GM19043 (cell line): ENCODE measurements around the gene SLC9A6.
"Not testable (repeated sequence)": the region's sequence is repeated elsewhere in the genome, so short reads cannot be mapped to it uniquely, and the experiment has no call there.

Experiments used
- ATAC-seq: cut with Tn5 transposase; IDR thresholded peaks from one replicate; pipeline ENCODE4 v1.9.1; 2021; ENCODE audit warnings: low read depth; ENCODE audit not compliant: unreplicated experiment

The SLC9A6 gene

GRCh38 chrX:136059350-136059749 is 74.1 kb downstream of the SLC9A6 start:
- no peak for ATAC-seq

GRCh38 chrX:136061286-136061685 is 76.1 kb downstream of the SLC9A6 start:
- ATAC-seq: no peak

- no peak for ATAC-seq
Measured at GRCh38 chrX:136061696-136062095, 76.5 kb downstream of the SLC9A6 start.

- no peak for ATAC-seq
Measured at GRCh38 chrX:136063340-136064079, 78.3 kb downstream of the SLC9A6 start.

- ATAC-seq: no peak
Measured at GRCh38 chrX:136064661-136065043, 79.4 kb downstream of the SLC9A6 start.

- ATAC-seq: no peak
Measured at GRCh38 chrX:136065044-136065671, 79.9 kb downstream of the SLC9A6 start.

- ATAC-seq: no peak
Measured at GRCh38 chrX:136067097-136067496, 81.9 kb downstream of the SLC9A6 start.

GRCh38 chrX:136067966-136068365 is 82.7 kb downstream of the SLC9A6 start:
- ATAC-seq: no peak

- no peak for ATAC-seq
Measured at GRCh38 chrX:136076942-136077341, 91.7 kb downstream of the SLC9A6 start.

- no peak for ATAC-seq
Measured at GRCh38 chrX:136080766-136081165, 95.5 kb downstream of the SLC9A6 start.

GRCh38 chrX:136086521-136086920 is 101.3 kb downstream of the SLC9A6 start:
- no peak for ATAC-seq

GRCh38 chrX:136091898-136092297 is 106.7 kb downstream of the SLC9A6 start:
- not testable (repeated sequence) for ATAC-seq

GRCh38 chrX:136094962-136095361 is 109.7 kb downstream of the SLC9A6 start:
- no peak for ATAC-seq
